H9 (cell line): ENCODE results near the gene NFASC. TPM values are rescaled to one million over a fixed set of nuclear protein-coding genes. Genes with fewer than 3 reads are reported as not detected.

ENCODE experiments used
- DNase-seq: peaks from one replicate; pipeline ENCODE4 v3.0.0-alpha.2; 2017
- H2AFZ ChIP-seq: one replicate; pipeline ENCODE4 v1.6.1; 2013; ENCODE audit warnings: mild to moderate bottlenecking, low read length, control low read depth, moderate library complexity
- H2AK5ac ChIP-seq: 2 replicates; pipeline ENCODE4 v1.6.1; 2013; ENCODE audit warnings: low read length, control low read depth, mixed read lengths; ENCODE audit not compliant: insufficient read length
- H2BK120ac ChIP-seq: one replicate; pipeline ENCODE4 v1.6.1; 2013; ENCODE audit warnings: low read depth, mild to moderate bottlenecking, low read length, control low read depth, inconsistent platforms; ENCODE audit not compliant: poor library complexity, severe bottlenecking
- H2BK12ac ChIP-seq: 2 replicates; pipeline ENCODE4 v1.6.1; 2013; ENCODE audit warnings: low read length, control low read depth, mixed read lengths, low read depth; ENCODE audit not compliant: insufficient read length
- H2BK15ac ChIP-seq: 2 replicates; pipeline ENCODE4 v1.6.1; 2013; ENCODE audit warnings: low read depth, low read length, control low read depth
- H2BK20ac ChIP-seq: one replicate; pipeline ENCODE4 v1.6.1; 2013; ENCODE audit warnings: low read depth, mild to moderate bottlenecking, low read length, control low read depth, inconsistent platforms; ENCODE audit not compliant: poor library complexity, severe bottlenecking
- H2BK5ac ChIP-seq: 2 replicates; pipeline ENCODE4 v1.6.1; 2013; ENCODE audit warnings: low read length, control low read depth, mixed read lengths; ENCODE audit not compliant: insufficient read length
- H3K14ac ChIP-seq: 2 replicates; pipeline ENCODE4 v1.6.1; 2013; ENCODE audit warnings: low read length, control low read depth; ENCODE audit not compliant: insufficient read depth
- H3K18ac ChIP-seq: 2 replicates; pipeline ENCODE4 v1.6.1; 2013; ENCODE audit warnings: low read depth, mild to moderate bottlenecking, mixed read lengths, low read length, control low read depth; ENCODE audit not compliant: insufficient read length
- H3K23ac ChIP-seq: 2 replicates; pipeline ENCODE4 v1.6.1; 2013; ENCODE audit warnings: low read length, control low read depth, mixed read lengths, low read depth; ENCODE audit not compliant: insufficient read length
- H3K23me2 ChIP-seq: 2 replicates; pipeline ENCODE4 v1.6.1; 2013; ENCODE audit warnings: low read depth, mild to moderate bottlenecking, mixed read lengths, low read length, control low read depth; ENCODE audit not compliant: insufficient read length, poor library complexity, severe bottlenecking
- H3K27ac ChIP-seq: 2 replicates; pipeline ENCODE4 v1.5.1; 2013; ENCODE audit warnings: low read length, control low read depth, mixed read lengths, low read depth; ENCODE audit not compliant: insufficient read length
- H3K27me3 ChIP-seq: 2 replicates; pipeline ENCODE4 v1.6.1; 2013; ENCODE audit warnings: low read length, control low read depth, inconsistent platforms; ENCODE audit not compliant: insufficient read depth
- H3K4ac ChIP-seq: 2 replicates; pipeline ENCODE4 v1.6.1; 2013; ENCODE audit warnings: low read depth, mild to moderate bottlenecking, control low read depth, inconsistent platforms, low read length, moderate library complexity
- H3K4me1 ChIP-seq: 2 replicates; pipeline ENCODE4 v1.6.1; 2013; ENCODE audit warnings: low read length, control low read depth, inconsistent platforms; ENCODE audit not compliant: insufficient read depth
- H3K4me2 ChIP-seq: 2 replicates; pipeline ENCODE4 v1.6.1; 2013; ENCODE audit warnings: low read length, control low read depth, mixed read lengths; ENCODE audit not compliant: insufficient read length, insufficient read depth
- H3K56ac ChIP-seq: 2 replicates; pipeline ENCODE4 v1.6.1; 2013; ENCODE audit warnings: low read depth, mild to moderate bottlenecking, mixed read lengths, low read length, control low read depth; ENCODE audit not compliant: insufficient read length
- H3K79me1 ChIP-seq: 2 replicates; pipeline ENCODE4 v1.6.1; 2013; ENCODE audit warnings: low read depth, mild to moderate bottlenecking, moderate library complexity, low read length, control low read depth, inconsistent platforms; ENCODE audit not compliant: insufficient read depth, poor library complexity, severe bottlenecking
- H3K79me2 ChIP-seq: 2 replicates; pipeline ENCODE4 v1.6.1; 2013; ENCODE audit warnings: low read length, control low read depth, inconsistent platforms; ENCODE audit not compliant: insufficient read depth
- H3K9ac ChIP-seq: 2 replicates; pipeline ENCODE4 v1.6.1; 2013; ENCODE audit warnings: low read length, control low read depth, mixed read lengths; ENCODE audit not compliant: insufficient read length; ENCODE audit errors: extremely low read depth
- H3K9me3 ChIP-seq: one replicate; pipeline ENCODE4 v1.6.1; 2013; ENCODE audit warnings: low read depth, low read length, inconsistent platforms; ENCODE audit not compliant: control insufficient read depth
- H3T11ph ChIP-seq: one replicate; pipeline ENCODE4 v1.6.1; 2013; ENCODE audit warnings: mild to moderate bottlenecking, low read length, control low read depth, inconsistent platforms
- H4K20me1 ChIP-seq: one replicate; pipeline ENCODE4 v1.6.1; 2013; ENCODE audit not compliant: control insufficient read depth, insufficient read length, insufficient read depth
- H4K5ac ChIP-seq: 2 replicates; pipeline ENCODE4 v1.6.1; 2013; ENCODE audit warnings: low read depth, mild to moderate bottlenecking, mixed read lengths, low read length, control low read depth; ENCODE audit not compliant: insufficient read length
- H4K8ac ChIP-seq: replicated peaks from 2 replicates; pipeline ENCODE4 v1.6.1; 2013; ENCODE audit warnings: low read length, control low read depth, mixed read lengths, low read depth; ENCODE audit not compliant: insufficient read length
- H4K91ac ChIP-seq: 2 replicates; pipeline ENCODE4 v1.6.1; 2013; ENCODE audit warnings: low read depth, mild to moderate bottlenecking, moderate library complexity, mixed read lengths, low read length, control low read depth; ENCODE audit not compliant: insufficient read length
- H3K27ac Mint-ChIP-seq, 3 experiments: 2 replicates in 2 of 3; 3 replicates in 1 of 3; pipeline ENCODE4 v1.8.0; 2020 to 2021; ENCODE audit warnings: mixed read lengths in 3 of 3, mild to moderate bottlenecking in 1 of 3, moderate library complexity in 1 of 3
- H3K27me3 Mint-ChIP-seq: 2 replicates; pipeline ENCODE4 v1.8.0; 2021; ENCODE audit warnings: low read depth, mild to moderate bottlenecking, moderate library complexity, mixed read lengths
- H3K36me3 Mint-ChIP-seq, 3 experiments: 2 replicates in 2 of 3; 3 replicates in 1 of 3; pipeline ENCODE4 v1.8.0; 2020 to 2021; ENCODE audit warnings: low read depth in 3 of 3, mixed read lengths in 3 of 3; ENCODE audit not compliant: insufficient read depth in 1 of 3
- H3K4me1 Mint-ChIP-seq, 2 experiments: 2 replicates each; pipeline ENCODE4 v1.8.0; 2020; ENCODE audit warnings: mixed read lengths in 2 of 2
- H3K4me3 Mint-ChIP-seq, 2 experiments: 2 replicates in 1 of 2; 3 replicates in 1 of 2; pipeline ENCODE4 v1.8.0; 2020 to 2021; ENCODE audit warnings: mild to moderate bottlenecking in 2 of 2, mixed read lengths in 2 of 2, moderate library complexity in 1 of 2
- H3K9me3 Mint-ChIP-seq, 2 experiments: 2 replicates in 1 of 2; 3 replicates in 1 of 2; pipeline ENCODE4 v1.8.0; 2020; ENCODE audit warnings: mild to moderate bottlenecking in 2 of 2, mixed read lengths in 2 of 2, moderate library complexity in 1 of 2
- CTCF ChIP-seq: fragments of 200-600 bp; sonication (generic); conservative IDR thresholded peaks from 3 replicates; pipeline ENCODE4 v1.8.0; 2021; ENCODE audit warnings: antibody characterized with exemption, mild to moderate bottlenecking
- WGBS: extraction: QIAGEN DNeasy Blood & Tissue Kit; methylation state at CpG from one replicate; pipeline ENCODE4 v1.1.7; 2013; ENCODE audit warnings: missing lambda C conversion rate, low lambda C conversion rate, mixed read lengths; ENCODE audit not compliant: insufficient read length; ENCODE audit errors: extremely low coverage; 5-methylcytosine and 5-hydroxymethylcytosine counted together
- total RNA-seq: library from RNA; stranded (reverse); gene quantifications from 2 replicates; pipeline ENCODE4 v1.2.1, GENCODE V29; 2021

Gene NFASC
- total RNA-seq, 1 experiment from 2014 or later, result 5.0 TPM

DNA sequence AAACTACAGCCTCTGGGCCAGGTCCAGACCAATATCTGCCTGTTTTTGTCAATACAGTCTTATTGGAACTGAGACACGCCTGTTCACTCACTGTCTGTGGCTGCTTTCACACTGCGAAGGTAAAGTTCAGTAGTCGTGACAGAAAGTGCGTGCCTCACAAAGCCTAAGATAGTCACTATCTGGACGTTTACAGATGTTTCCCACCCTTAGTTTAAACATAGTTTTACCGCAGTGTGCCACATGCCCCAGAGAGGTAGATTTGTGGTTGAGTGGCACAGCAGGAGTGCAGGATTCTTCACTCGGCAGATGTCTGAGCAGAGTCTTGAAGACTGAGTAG lies 61.9 kb downstream of the NFASC start:
- Mint-ChIP-seq H3K27me3 (no peaks in the 10 kb centered on the region), H3K4me1 (no peaks in the 10 kb centered on the region; a peak in 1 of 4 replicates), H3K36me3 (no peaks in the 10 kb centered on the region; a peak in 1 of 7 replicates), H3K4me3 (no peak overlapping the region), H3K27ac (no peak overlapping the region), H3K9me3 (no peaks in the 10 kb centered on the region)
- no peaks in the 10 kb centered on the region for H3K27me3 ChIP-seq
- no peak overlapping the region for H4K5ac ChIP-seq
- no peaks in the 10 kb centered on the region for H3K9me3 ChIP-seq
- no peak overlapping the region for H3K4me2 ChIP-seq
- no peak overlapping the region for H2BK20ac ChIP-seq
- H2BK12ac ChIP-seq, result no peak overlapping the region
- no peak overlapping the region for H4K8ac ChIP-seq
- peaks cover 3% of the 10 kb centered on the region for H4K20me1 ChIP-seq
- no peak overlapping the region for H3K23ac ChIP-seq
- no peak overlapping the region for H3K27ac ChIP-seq
- H2BK15ac ChIP-seq, result no peak overlapping the region
- no peaks in the 10 kb centered on the region for H3K23me2 ChIP-seq
- H3K4me1 ChIP-seq, result peaks cover 14% of the 10 kb centered on the region; the same call in 1 of the 2 replicates
- H2AFZ ChIP-seq, result no peak overlapping the region
- no peak overlapping the region for H3K14ac ChIP-seq
- no peak overlapping the region for H3K18ac ChIP-seq
- no peaks in the 10 kb centered on the region for H3K79me1 ChIP-seq
- no peaks in the 10 kb centered on the region for H3K79me2 ChIP-seq
- H2BK5ac ChIP-seq, result no peak overlapping the region
- H2AK5ac ChIP-seq, result no peak overlapping the region
- no peak overlapping the region for H4K91ac ChIP-seq
- H2BK120ac ChIP-seq, result no peak overlapping the region
- no peak for DNase-seq
- TF ChIP-seq CTCF, result no peak
- no peak overlapping the region for H3K4ac ChIP-seq
- H3K56ac ChIP-seq, result no peak overlapping the region
- no CpG with 5 or more reads among the region's 7 CpGs for WGBS
- no peak overlapping the region for H3K9ac ChIP-seq
- no peak overlapping the region for H3T11ph ChIP-seq
